Neutrophil (primary cell): ENCODE results near the gene PIAS1.

Experiments
- H3K27ac ChIP-seq: fragments of 200-600 bp; sonication (generic); 2 replicates; pipeline ENCODE4 v1.5.1; 2016; ENCODE audit warnings: mild to moderate bottlenecking, moderate library complexity
- H3K27me3 ChIP-seq: fragments of 200-600 bp; sonication (generic); 2 replicates; pipeline ENCODE4 v1.6.0; 2016; ENCODE audit warnings: mild to moderate bottlenecking
- H3K36me3 ChIP-seq: fragments of 200-600 bp; sonication (generic); 2 replicates; pipeline ENCODE4 v1.5.1; 2017
- H3K4me1 ChIP-seq, 2 experiments: fragments of 200-600 bp in 1 of 2; sonication (generic) in 1 of 2; 1 replicate in 1 of 2; 2 replicates in 1 of 2; pipeline versions ENCODE4 v1.5.1 to v1.6.1; 2013 to 2016; ENCODE audit warnings: low read depth in 1 of 2, low read length in 1 of 2, mild to moderate bottlenecking in 1 of 2, moderate library complexity in 1 of 2; ENCODE audit not compliant: control insufficient read depth in 1 of 2, insufficient read depth in 1 of 2
- H3K4me3 ChIP-seq, 2 experiments: fragments of 200-600 bp in 1 of 2; sonication (generic) in 1 of 2; 1 replicate in 1 of 2; 2 replicates in 1 of 2; pipeline ENCODE4 v1.5.1; 2013 to 2016; ENCODE audit warnings: low read depth in 1 of 2, low read length in 1 of 2, mild to moderate bottlenecking in 1 of 2, moderate library complexity in 1 of 2
- H3K9me3 ChIP-seq: fragments of 200-600 bp; sonication (generic); 2 replicates; pipeline ENCODE4 v1.5.1; 2016
- CTCF ChIP-seq: fragments of 200-600 bp; sonication (generic); IDR thresholded peaks from 2 replicates; pipeline ENCODE4 v1.5.1; 2016; ENCODE audit warnings: antibody characterized with exemption

PIAS1 gene

GRCh38 chr15:68205954-68206539 is 151.9 kb downstream of the PIAS1 start:
- H3K36me3 ChIP-seq = no peaks in the 10 kb centered on the region
- no peak for TF ChIP-seq CTCF
- H3K27ac ChIP-seq = peak overlapping the region; percentile 94
- peak overlapping the region; percentile 64 to 65 for H3K4me3 ChIP-seq
- H3K27me3 ChIP-seq = no peaks in the 10 kb centered on the region
- H3K4me1 ChIP-seq = peaks cover 74 to 78% of the 10 kb centered on the region in 2 experiments
- H3K9me3 ChIP-seq = no peaks in the 10 kb centered on the region

- Histone ChIP-seq H3K36me3 (no peaks in the 10 kb centered on the region), H3K27me3 (no peaks in the 10 kb centered on the region), H3K4me1 (peaks cover 74 to 78% of the 10 kb centered on the region in 2 experiments), H3K9me3 (no peaks in the 10 kb centered on the region), H3K27ac (peak overlapping the region; percentile 94), H3K4me3 (peak overlapping the region in 1 of 2 experiments; percentile 65)
- no peak for TF ChIP-seq CTCF
These were observed 152.6 kb downstream of the PIAS1 start for GRCh38 chr15:68206711-68207151.

GRCh38 chr15:68207176-68207935 is 153.2 kb downstream of the PIAS1 start:
- TF ChIP-seq CTCF = no peak
- Histone ChIP-seq H3K9me3 (no peaks in the 10 kb centered on the region), H3K27me3 (no peaks in the 10 kb centered on the region), H3K4me3 (no peak overlapping the region), H3K4me1 (peaks cover 74 to 78% of the 10 kb centered on the region in 2 experiments), H3K27ac (peak overlapping the region; percentile 94), H3K36me3 (no peaks in the 10 kb centered on the region)

GRCh38 chr15:68208136-68208535 is 154.0 kb downstream of the PIAS1 start:
- no peaks in the 10 kb centered on the region for H3K27me3 ChIP-seq
- TF ChIP-seq CTCF = no peak
- no peak overlapping the region for H3K4me3 ChIP-seq
- H3K27ac ChIP-seq = peak overlapping the region; percentile 94
- H3K9me3 ChIP-seq = no peaks in the 10 kb centered on the region
- peaks cover 74 to 78% of the 10 kb centered on the region in 2 experiments for H3K4me1 ChIP-seq
- no peaks in the 10 kb centered on the region for H3K36me3 ChIP-seq

GRCh38 chr15:68208636-68209240 is 154.6 kb downstream of the PIAS1 start:
- no peaks in the 10 kb centered on the region for H3K27me3 ChIP-seq
- no peaks in the 10 kb centered on the region for H3K9me3 ChIP-seq
- H3K27ac ChIP-seq = peak overlapping the region; percentile 94
- no peak overlapping the region for H3K4me3 ChIP-seq
- H3K36me3 ChIP-seq = no peaks in the 10 kb centered on the region
- peaks cover 70 to 73% of the 10 kb centered on the region in 2 experiments for H3K4me1 ChIP-seq
- no peak for TF ChIP-seq CTCF
